LNCAP (cell line): ENCODE measurements around the gene HMX2.

Experiments used
- CTCF ChIP-seq: fragments of 450-650 bp; IDR thresholded peaks from 2 replicates; pipeline ENCODE4 v1.5.1; 2017; ENCODE audit warnings: mild to moderate bottlenecking

HMX2 gene

GRCh38 chr10:123150986-123151736, 3.2 kb downstream of the HMX2 start:
- no peak for TF ChIP-seq CTCF

GRCh38 chr10:123151737-123152135, 3.8 kb downstream of the HMX2 start:
- TF ChIP-seq CTCF, result no peak

- no peak for TF ChIP-seq CTCF
Observed at GRCh38 chr10:123153486-123154091, 5.7 kb downstream of the HMX2 start.

- no peak for TF ChIP-seq CTCF
Observed at GRCh38 chr10:123154092-123154710, 6.3 kb downstream of the HMX2 start, which contains the start of gene BUB3. BUB3 (plus strand) TSS chr10:123154402; CDS start chr10:123154918, 516 bp downstream.

- TF ChIP-seq CTCF, result no peak
Observed at GRCh38 chr10:123154711-123155505, 7.0 kb downstream of the HMX2 start.

GRCh38 chr10:123156078-123156477, 8.1 kb downstream of the HMX2 start:
- TF ChIP-seq CTCF, result no peak

GRCh38 chr10:123157210-123157609, 9.3 kb downstream of the HMX2 start:
- TF ChIP-seq CTCF, result no peak
